PC-9 (cell line): ENCODE results near the gene FJX1. TPM values are rescaled to one million over a fixed set of nuclear protein-coding genes. Genes with fewer than 3 reads are reported as not detected.

Experiments
- BruUV-seq: library from RNA; stranded (reverse); fragments of 400-500 nt; replicated peaks from 2 replicates; lab custom pipeline; 2021; lab: Mats Ljungman, UMichigan
- CTCF ChIA-PET: fragments of 300-600 bp; sonication (Branson Sonifier 250); formaldehyde crosslinking; loops from one replicate; lab custom pipeline; 2022; ENCODE audit warnings: antibody characterized with exemption; lab: Charles Lee
- POLR2A ChIA-PET: fragments of 300-600 bp; sonication (Branson Sonifier 250); formaldehyde crosslinking; loops from one replicate; lab custom pipeline; 2022; ENCODE audit warnings: antibody characterized with exemption; ENCODE audit not compliant: unreplicated experiment; lab: Charles Lee
- DNase-seq, 2 experiments: peaks; one replicate each; pipeline versions ENCODE4 v3.0.0 to v3.0.0-alpha.2; 2015 to 2022; ENCODE audit warnings: mixed read lengths in 1 of 2
- H2AFZ ChIP-seq: fragments of 200-600 bp; sonication (generic); 2 replicates; pipeline ENCODE4 v1.8.1; 2017; ENCODE audit warnings: antibody characterized with exemption
- H3F3A ChIP-seq: fragments of 200-600 bp; sonication (generic); 2 replicates; pipeline ENCODE4 v1.8.1; 2017; ENCODE audit warnings: antibody characterized with exemption, mild to moderate bottlenecking, low read depth; ENCODE audit not compliant: insufficient read depth
- H3K27ac ChIP-seq: fragments of 200-600 bp; sonication (generic); 2 replicates; pipeline ENCODE4 v1.6.1; 2016; ENCODE audit warnings: mixed run types
- H3K27me3 ChIP-seq: fragments of 200-600 bp; sonication (generic); 2 replicates; pipeline ENCODE4 v1.6.1; 2016; ENCODE audit warnings: low read depth, mixed run types; ENCODE audit not compliant: insufficient read depth
- H3K36me3 ChIP-seq: fragments of 200-600 bp; sonication (generic); 2 replicates; pipeline ENCODE4 v1.6.1; 2016; ENCODE audit warnings: low read depth, mixed run types
- H3K4me1 ChIP-seq: fragments of 200-600 bp; sonication (generic); replicated peaks from 2 replicates; pipeline ENCODE4 v1.6.1; 2016; ENCODE audit warnings: mixed run types; ENCODE audit not compliant: insufficient read depth
- H3K4me2 ChIP-seq: fragments of 200-600 bp; sonication (generic); 2 replicates; pipeline ENCODE4 v1.6.1; 2017; ENCODE audit warnings: mixed run types
- H3K4me3 ChIP-seq: fragments of 200-600 bp; sonication (generic); 2 replicates; pipeline ENCODE4 v1.6.1; 2016; ENCODE audit warnings: mixed run types
- H3K79me2 ChIP-seq: fragments of 200-600 bp; sonication (generic); 2 replicates; pipeline ENCODE4 v1.6.1; 2017; ENCODE audit warnings: low read depth, mixed run types
- H3K9me2 ChIP-seq: fragments of 200-600 bp; sonication (generic); 2 replicates; pipeline ENCODE4 v1.8.1; 2017; ENCODE audit warnings: mild to moderate bottlenecking; ENCODE audit not compliant: insufficient read depth
- H3K9me3 ChIP-seq: fragments of 200-600 bp; sonication (generic); 2 replicates; pipeline ENCODE4 v1.8.1; 2016; ENCODE audit warnings: low read depth; ENCODE audit not compliant: insufficient read depth
- H4K20me1 ChIP-seq: fragments of 200-600 bp; sonication (generic); 2 replicates; pipeline ENCODE4 v1.8.1; 2017; ENCODE audit not compliant: insufficient read depth
- CTCF ChIP-seq: fragments of 200-600 bp; sonication (generic); conservative IDR thresholded peaks from 2 replicates; pipeline ENCODE4 v1.6.1; 2017; ENCODE audit warnings: mixed run types, antibody characterized with exemption, mild to moderate bottlenecking, moderate library complexity
- EZH2 ChIP-seq: fragments of 200-600 bp; sonication (generic); IDR thresholded peaks from 2 replicates; pipeline ENCODE4 v1.8.0; 2017; ENCODE audit warnings: antibody characterized with exemption, low read depth
- intact Hi-C: fragments of 100-400 bp; cut with micrococcal nuclease; formaldehyde crosslinking; loops from one replicate; pipeline ENCODE4 v1.10.0; 2022; ENCODE audit not compliant: unreplicated experiment
- total RNA-seq: library from RNA; stranded (reverse); gene quantifications from 2 replicates; pipeline ENCODE4 v1.2.3, GENCODE V29; 2021

Gene FJX1
- total RNA-seq, 1 experiment from 2014 or later: 14.8 TPM

- no peaks in the 10 kb centered on the region for H3K36me3 ChIP-seq
- H3K4me3 ChIP-seq: no peak overlapping the region
- POLR2A ChIA-PET: no interaction called here
- BruUV-seq: no TSS peak
- H3K4me2 ChIP-seq: no peak overlapping the region
- H3K9me2 ChIP-seq: no peaks in the 10 kb centered on the region
- no peaks in the 10 kb centered on the region for H4K20me1 ChIP-seq
- DNase-seq: no peak
- no peak overlapping the region for H3K27ac ChIP-seq
- CTCF ChIA-PET: no interaction called here
- no peak overlapping the region for H2AFZ ChIP-seq
- H3K4me1 ChIP-seq: no peaks in the 10 kb centered on the region
- no peaks in the 10 kb centered on the region for H3K79me2 ChIP-seq
- no peaks in the 10 kb centered on the region for H3K9me3 ChIP-seq
- no peaks in the 10 kb centered on the region for H3F3A ChIP-seq
- intact Hi-C loops: no loop called here
- no peaks in the 10 kb centered on the region for H3K27me3 ChIP-seq
- TF ChIP-seq CTCF (no peak), EZH2 (no peak)
These were observed 17.9 kb upstream of the FJX1 start for GRCh38 chr11:35600331-35600838.

- H4K20me1 ChIP-seq: no peaks in the 10 kb centered on the region
- TF ChIP-seq EZH2: no peak
- no peak for TF ChIP-seq CTCF
- BruUV-seq: no TSS peak
- ChIA-PET POLR2A (interaction anchor here (0.6 kb wide), 1 partner anchor 156 kb away, joined by 3 read pairs; no protein-coding TSS in a partner anchor), CTCF (no interaction called here)
- no peaks in the 10 kb centered on the region for H3K79me2 ChIP-seq
- H3F3A ChIP-seq: no peaks in the 10 kb centered on the region
- H3K9me2 ChIP-seq: no peaks in the 10 kb centered on the region
- no peak for DNase-seq
- no peak overlapping the region for H3K4me2 ChIP-seq
- H3K36me3 ChIP-seq: no peaks in the 10 kb centered on the region
- no peaks in the 10 kb centered on the region for H3K4me1 ChIP-seq
- H3K27ac ChIP-seq: no peak overlapping the region
- H3K4me3 ChIP-seq: no peak overlapping the region
- intact Hi-C loops: no loop called here
- no peak overlapping the region for H2AFZ ChIP-seq
- H3K9me3 ChIP-seq: no peaks in the 10 kb centered on the region
- H3K27me3 ChIP-seq: no peaks in the 10 kb centered on the region
These were observed 16.0 kb upstream of the FJX1 start for GRCh38 chr11:35602160-35602793.

- BruUV-seq: no TSS peak
- no peak for TF ChIP-seq CTCF
- no peak for TF ChIP-seq EZH2
- no peaks in the 10 kb centered on the region for H3K9me3 ChIP-seq
- no peak for DNase-seq
- H3K27ac ChIP-seq: no peak overlapping the region
- H3K27me3 ChIP-seq: no peaks in the 10 kb centered on the region
- no peaks in the 10 kb centered on the region for H3K9me2 ChIP-seq
- no peaks in the 10 kb centered on the region for H3F3A ChIP-seq
- H3K36me3 ChIP-seq: no peaks in the 10 kb centered on the region
- H3K4me3 ChIP-seq: no peak overlapping the region
- ChIA-PET CTCF (no interaction called here), POLR2A (no interaction called here)
- H3K4me2 ChIP-seq: no peak overlapping the region
- H3K4me1 ChIP-seq: 0 out of 2 replicates have a peak, but pooled peaks cover under 1% of the 10 kb centered on the region
- intact Hi-C loops: no loop called here
- H4K20me1 ChIP-seq: no peaks in the 10 kb centered on the region
- H3K79me2 ChIP-seq: no peaks in the 10 kb centered on the region
- no peak overlapping the region for H2AFZ ChIP-seq
These were observed 15.3 kb upstream of the FJX1 start for GRCh38 chr11:35602979-35603378.
